ENCODE results near the gene EIF4E1B.

Gene EIF4E1B

GRCh38 chr5:176629317-176629852 lies 1.1 kb upstream of the EIF4E1B start:
- no peak for DNase-seq (ENCODE audit: low read depth)
- Histone ChIP-seq H3K27me3 (replicated peaks; ENCODE audit: control insufficient read depth, insufficient read depth, low read length) (peaks cover 57% of the 10 kb centered on the region), H3K9ac (ENCODE audit: low read length) (no peak overlapping the region), H3K4me3 (ENCODE audit: low read length) (no peak overlapping the region), H3K9me3 (ENCODE audit: control insufficient read depth, low read length) (no peaks in the 10 kb centered on the region), H3K36me3 (ENCODE audit: control insufficient read depth, insufficient read depth, low read length, severe bottlenecking) (no peaks in the 10 kb centered on the region), H3K4me1 (ENCODE audit: control insufficient read depth, insufficient read depth, low read length) (peaks cover 6% of the 10 kb centered on the region)

- H3K36me3 ChIP-seq (ENCODE audit: control insufficient read depth, insufficient read depth, low read length, severe bottlenecking), result no peaks in the 10 kb centered on the region
- H3K9me3 ChIP-seq (ENCODE audit: control insufficient read depth, low read length), result no peaks in the 10 kb centered on the region
- peaks cover 57% of the 10 kb centered on the region for H3K27me3 ChIP-seq (replicated peaks; ENCODE audit: control insufficient read depth, insufficient read depth, low read length)
- no peak overlapping the region for H3K9ac ChIP-seq (ENCODE audit: low read length)
- peaks cover 6% of the 10 kb centered on the region for H3K4me1 ChIP-seq (ENCODE audit: control insufficient read depth, insufficient read depth, low read length)
- H3K4me3 ChIP-seq (ENCODE audit: low read length), result peak overlapping the region; percentile 74
- no peak for DNase-seq (ENCODE audit: low read depth)
Measured at GRCh38 chr5:176630681-176631222, 277 bp downstream of the EIF4E1B start.

- DNase-seq (ENCODE audit: low read depth), result no peak
- Histone ChIP-seq H3K4me1 (ENCODE audit: control insufficient read depth, insufficient read depth, low read length) (peaks cover 6% of the 10 kb centered on the region), H3K27me3 (replicated peaks; ENCODE audit: control insufficient read depth, insufficient read depth, low read length) (peaks cover 58% of the 10 kb centered on the region), H3K9me3 (ENCODE audit: control insufficient read depth, low read length) (no peaks in the 10 kb centered on the region), H3K4me3 (ENCODE audit: low read length) (no peak overlapping the region), H3K36me3 (ENCODE audit: control insufficient read depth, insufficient read depth, low read length, severe bottlenecking) (no peaks in the 10 kb centered on the region), H3K9ac (ENCODE audit: low read length) (no peak overlapping the region)
Measured at GRCh38 chr5:176631383-176632200, 1.1 kb downstream of the EIF4E1B start.

- DNase-seq (ENCODE audit: low read depth), result no peak
- no peak overlapping the region for H3K4me3 ChIP-seq (ENCODE audit: low read length)
- H3K4me1 ChIP-seq (ENCODE audit: control insufficient read depth, insufficient read depth, low read length), result peaks cover 6% of the 10 kb centered on the region
- no peaks in the 10 kb centered on the region for H3K36me3 ChIP-seq (ENCODE audit: control insufficient read depth, insufficient read depth, low read length, severe bottlenecking)
- no peak overlapping the region for H3K9ac ChIP-seq (ENCODE audit: low read length)
- no peaks in the 10 kb centered on the region for H3K9me3 ChIP-seq (ENCODE audit: control insufficient read depth, low read length)
- H3K27me3 ChIP-seq (replicated peaks; ENCODE audit: control insufficient read depth, insufficient read depth, low read length), result peaks cover 58% of the 10 kb centered on the region
Measured at GRCh38 chr5:176632745-176633144, 2.3 kb downstream of the EIF4E1B start.

- Histone ChIP-seq H3K4me1 (ENCODE audit: control insufficient read depth, insufficient read depth, low read length) (peaks cover 6% of the 10 kb centered on the region), H3K27me3 (replicated peaks; ENCODE audit: control insufficient read depth, insufficient read depth, low read length) (peaks cover 54% of the 10 kb centered on the region), H3K36me3 (ENCODE audit: control insufficient read depth, insufficient read depth, low read length, severe bottlenecking) (no peaks in the 10 kb centered on the region), H3K4me3 (ENCODE audit: low read length) (no peak overlapping the region), H3K9me3 (ENCODE audit: control insufficient read depth, low read length) (no peaks in the 10 kb centered on the region), H3K9ac (ENCODE audit: low read length) (no peak overlapping the region)
- no peak for DNase-seq (ENCODE audit: low read depth)
Measured at GRCh38 chr5:176633598-176633997, 3.1 kb downstream of the EIF4E1B start.

GRCh38 chr5:176636426-176636825 lies 6.0 kb downstream of the EIF4E1B start:
- H3K9ac ChIP-seq (ENCODE audit: low read length), result no peak overlapping the region
- H3K36me3 ChIP-seq (ENCODE audit: control insufficient read depth, insufficient read depth, low read length, severe bottlenecking), result no peaks in the 10 kb centered on the region
- no peaks in the 10 kb centered on the region for H3K9me3 ChIP-seq (ENCODE audit: control insufficient read depth, low read length)
- peaks cover 38% of the 10 kb centered on the region for H3K27me3 ChIP-seq (replicated peaks; ENCODE audit: control insufficient read depth, insufficient read depth, low read length)
- no peak overlapping the region for H3K4me3 ChIP-seq (ENCODE audit: low read length)
- H3K4me1 ChIP-seq (ENCODE audit: control insufficient read depth, insufficient read depth, low read length), result peaks cover 4% of the 10 kb centered on the region
- peak; percentile 24 for DNase-seq (ENCODE audit: low read depth)

GRCh38 chr5:176637556-176637955 lies 7.1 kb downstream of the EIF4E1B start:
- Histone ChIP-seq H3K9me3 (ENCODE audit: control insufficient read depth, low read length) (no peaks in the 10 kb centered on the region), H3K4me3 (ENCODE audit: low read length) (no peak overlapping the region), H3K9ac (ENCODE audit: low read length) (no peak overlapping the region), H3K4me1 (ENCODE audit: control insufficient read depth, insufficient read depth, low read length) (peaks cover 4% of the 10 kb centered on the region), H3K27me3 (replicated peaks; ENCODE audit: control insufficient read depth, insufficient read depth, low read length) (peaks cover 27% of the 10 kb centered on the region), H3K36me3 (ENCODE audit: control insufficient read depth, insufficient read depth, low read length, severe bottlenecking) (no peaks in the 10 kb centered on the region)
- no peak for DNase-seq (ENCODE audit: low read depth)

- no peaks in the 10 kb centered on the region for H3K36me3 ChIP-seq (ENCODE audit: control insufficient read depth, insufficient read depth, low read length, severe bottlenecking)
- H3K9me3 ChIP-seq (ENCODE audit: control insufficient read depth, low read length), result no peaks in the 10 kb centered on the region
- no peak overlapping the region for H3K9ac ChIP-seq (ENCODE audit: low read length)
- H3K27me3 ChIP-seq (replicated peaks; ENCODE audit: control insufficient read depth, insufficient read depth, low read length), result peaks cover 18% of the 10 kb centered on the region
- no peak overlapping the region for H3K4me3 ChIP-seq (ENCODE audit: low read length)
- H3K4me1 ChIP-seq (ENCODE audit: control insufficient read depth, insufficient read depth, low read length), result peaks cover 4% of the 10 kb centered on the region
- no peak for DNase-seq (ENCODE audit: low read depth)
Measured at GRCh38 chr5:176638437-176638836, 8.0 kb downstream of the EIF4E1B start.

- no peak for DNase-seq (ENCODE audit: low read depth)
Measured at GRCh38 chr5:176639208-176639607, 8.7 kb downstream of the EIF4E1B start.

GRCh38 chr5:176639981-176640380 lies 9.5 kb downstream of the EIF4E1B start:
- Histone ChIP-seq H3K4me1 (ENCODE audit: control insufficient read depth, insufficient read depth, low read length) (peaks cover 4% of the 10 kb centered on the region), H3K9me3 (ENCODE audit: control insufficient read depth, low read length) (no peaks in the 10 kb centered on the region), H3K27me3 (replicated peaks; ENCODE audit: control insufficient read depth, insufficient read depth, low read length) (peaks cover 8% of the 10 kb centered on the region), H3K36me3 (ENCODE audit: control insufficient read depth, insufficient read depth, low read length, severe bottlenecking) (no peaks in the 10 kb centered on the region), H3K4me3 (ENCODE audit: low read length) (no peak overlapping the region), H3K9ac (ENCODE audit: low read length) (no peak overlapping the region)
- DNase-seq (ENCODE audit: low read depth), result peak; percentile 20

More at GRCh38 chr5:176639208-176639607, 8.7 kb downstream of the EIF4E1B start:
- H3K4me1 ChIP-seq (ENCODE audit: control insufficient read depth, insufficient read depth, low read length), result peaks cover 4% of the 10 kb centered on the region
- H3K36me3 ChIP-seq (ENCODE audit: control insufficient read depth, insufficient read depth, low read length, severe bottlenecking), result no peaks in the 10 kb centered on the region
- peaks cover 11% of the 10 kb centered on the region for H3K27me3 ChIP-seq (replicated peaks; ENCODE audit: control insufficient read depth, insufficient read depth, low read length)
- H3K9ac ChIP-seq (ENCODE audit: low read length), result no peak overlapping the region
- H3K9me3 ChIP-seq (ENCODE audit: control insufficient read depth, low read length), result no peaks in the 10 kb centered on the region
- no peak overlapping the region for H3K4me3 ChIP-seq (ENCODE audit: low read length)

- Histone ChIP-seq H3K9ac (ENCODE audit: low read length) (no peak overlapping the region), H3K9me3 (ENCODE audit: control insufficient read depth, low read length) (no peaks in the 10 kb centered on the region), H3K36me3 (ENCODE audit: control insufficient read depth, insufficient read depth, low read length, severe bottlenecking) (no peaks in the 10 kb centered on the region), H3K4me3 (ENCODE audit: low read length) (no peak overlapping the region), H3K27me3 (replicated peaks; ENCODE audit: control insufficient read depth, insufficient read depth, low read length) (peaks cover 4% of the 10 kb centered on the region), H3K4me1 (ENCODE audit: control insufficient read depth, insufficient read depth, low read length) (peaks cover 4% of the 10 kb centered on the region)
- DNase-seq (ENCODE audit: low read depth), result no peak
Measured at GRCh38 chr5:176640616-176641015, 10.1 kb downstream of the EIF4E1B start.
